DMS153 (cell line): ENCODE data around the gene SEPSECS.

Experiments used
- DNase-seq: peaks from one replicate; lab custom pipeline; 2025; lab: John Stamatoyannopoulos, UW

SEPSECS gene

DNA sequence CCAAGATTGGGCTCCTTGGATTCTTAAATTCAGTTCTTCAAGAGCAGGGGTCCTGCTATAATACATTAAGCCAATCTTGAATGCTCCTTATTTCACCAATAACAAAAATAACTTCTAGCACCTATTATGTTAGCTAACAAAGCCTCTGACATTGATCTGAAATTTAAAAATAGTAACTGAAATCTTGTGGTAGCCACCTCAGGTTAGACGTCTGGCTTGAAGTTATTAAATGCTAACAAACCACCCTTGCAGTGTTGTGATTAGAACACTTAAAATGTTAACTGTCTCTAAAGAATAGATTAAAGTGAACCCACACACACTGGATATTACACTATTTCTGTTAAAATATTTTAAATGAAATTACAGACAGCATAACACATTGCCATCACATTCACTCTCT is 79.7 kb downstream of the SEPSECS start:
- DNase-seq = no peak

GRCh38 chr4:25078523-25078922 is 81.7 kb downstream of the SEPSECS start:
- DNase-seq = no peak

DNA sequence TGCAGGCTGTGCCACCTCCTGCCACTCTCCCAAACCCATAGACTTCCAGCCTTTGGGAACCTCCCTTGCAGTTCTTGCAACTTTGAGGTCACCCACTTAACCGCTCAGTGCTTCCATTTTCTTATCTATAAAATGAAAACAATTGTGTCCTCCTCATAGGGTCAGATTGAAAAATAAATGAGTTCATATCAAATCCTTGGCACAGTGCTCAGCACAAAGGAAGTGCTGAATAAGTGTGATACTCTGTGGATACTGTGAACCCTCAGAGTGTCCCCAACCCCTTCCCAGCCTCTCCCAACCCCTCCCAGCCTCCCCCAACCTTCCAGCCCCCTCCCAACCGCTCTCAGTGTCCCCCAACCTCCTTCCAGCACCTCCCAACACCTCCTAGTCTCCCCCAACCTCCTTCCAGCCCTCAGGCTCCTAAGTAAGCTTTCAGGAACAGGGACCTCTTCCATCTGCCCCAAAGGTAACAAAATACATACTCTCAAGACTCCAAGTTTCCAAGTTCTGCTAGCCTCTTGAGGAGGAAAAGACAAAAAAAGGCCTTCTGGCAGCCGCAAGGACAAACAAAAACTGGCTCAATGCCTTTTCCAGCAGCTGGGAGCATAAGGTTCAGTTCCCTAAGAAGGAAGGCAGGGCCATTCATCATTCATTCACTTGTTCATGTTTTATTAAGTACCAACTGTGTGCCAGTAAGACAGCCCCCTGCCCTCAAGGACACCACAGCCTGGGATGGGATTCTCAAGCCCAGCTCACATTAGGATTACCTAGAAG is 83.4 kb downstream of the SEPSECS start:
- DNase-seq = no peak

DNA sequence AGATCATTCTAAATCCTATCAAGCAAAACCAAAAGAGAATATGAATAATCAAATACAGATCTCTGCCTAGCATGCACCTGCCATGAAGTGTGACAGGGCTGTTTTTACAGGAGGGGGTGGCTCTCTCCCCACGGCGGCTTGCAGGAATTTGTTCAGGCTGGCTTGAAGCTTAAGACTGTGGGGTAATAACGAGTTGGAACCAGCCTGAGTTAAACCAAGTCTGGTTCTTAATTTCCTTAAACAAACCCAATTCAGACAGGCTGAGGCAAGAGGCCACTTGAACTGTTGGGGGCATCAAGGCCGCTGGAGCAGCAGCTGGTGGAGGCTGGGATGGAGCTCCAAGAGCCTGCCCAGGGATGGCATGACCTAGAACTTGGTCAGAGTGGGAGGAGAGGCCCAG is 84.4 kb downstream of the SEPSECS start:
- DNase-seq = no peak

GRCh38 chr4:25075129-25075528 is 85.1 kb downstream of the SEPSECS start:
- no peak for DNase-seq

DNA sequence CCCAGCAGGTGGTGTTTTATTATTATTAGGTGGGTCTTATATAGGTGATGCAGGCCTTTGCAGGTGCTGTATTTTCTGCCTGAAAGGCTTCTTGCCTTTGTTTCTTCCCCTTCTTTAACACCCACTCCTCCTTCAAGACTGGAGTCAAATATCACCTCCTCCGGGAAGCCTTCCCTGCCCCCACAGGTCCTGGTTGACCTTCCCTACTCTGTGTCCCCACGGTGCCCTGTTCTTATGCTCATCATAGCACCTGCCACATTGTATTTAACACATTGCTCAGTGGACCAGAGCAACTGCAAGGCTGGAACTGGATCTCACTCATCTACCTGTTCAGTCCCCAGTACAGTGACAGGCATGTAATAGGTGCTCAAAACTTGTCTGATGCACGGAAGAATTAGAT is 89.7 kb downstream of the SEPSECS start:
- no peak for DNase-seq
